Spinal cord (tissue), 10 donors: ENCODE data around the gene KCTD8. TPM values are rescaled to one million over a fixed set of nuclear protein-coding genes. Genes with fewer than 3 reads are reported as not detected.

Source experiments
- DNase-seq, 6 donors: peaks; one replicate each; pipeline versions ENCODE4 v3.0.0 to v3.0.0-alpha.2; 2013 to 2015; ENCODE audit warnings: low spot score in 6 of 6, low read depth in 4 of 6
- H3K27ac ChIP-seq: one replicate; pipeline ENCODE4 v1.5.1; 2013; ENCODE audit warnings: low read depth, low read length, control low read depth
- H3K27me3 ChIP-seq: one replicate; pipeline ENCODE4 v1.6.1; 2013; ENCODE audit warnings: low read length; ENCODE audit not compliant: control insufficient read depth, insufficient read depth
- H3K36me3 ChIP-seq: one replicate; pipeline ENCODE4 v1.6.1; 2013; ENCODE audit warnings: low read length; ENCODE audit not compliant: control insufficient read depth, insufficient read depth
- H3K4me1 ChIP-seq: one replicate; pipeline ENCODE4 v1.6.1; 2013; ENCODE audit warnings: low read length; ENCODE audit not compliant: control insufficient read depth, insufficient read depth
- H3K4me3 ChIP-seq: one replicate; pipeline ENCODE4 v1.5.1; 2013; ENCODE audit warnings: low read depth, low read length, control low read depth
- H3K9me3 ChIP-seq: one replicate; pipeline ENCODE4 v1.6.1; 2013; ENCODE audit warnings: low read length; ENCODE audit not compliant: control insufficient read depth, insufficient read depth
- WGBS: methylation state at CpG from one replicate; pipeline ENCODE4 v1.1.5; 2013; ENCODE audit warnings: missing lambda C conversion rate; ENCODE audit not compliant: insufficient coverage; 5-methylcytosine and 5-hydroxymethylcytosine counted together
- polyA plus RNA-seq, 2 donors: library from polyadenylated mRNA; unstranded; fragments of 120-200 nt; gene quantifications; one replicate each; pipeline ENCODE4 v1.2.1, GENCODE V29; 2013; ENCODE audit not compliant: insufficient read length in 2 of 2
- total RNA-seq, 2 donors: library from RNA; depleted of rRNA in 1 of 2; stranded (reverse); fragments of 120-200 nt in 1 of 2; fragments of >200 nt in 1 of 2; gene quantifications; one replicate each; pipeline versions ENCODE4 v1.2.3 to v1.2.4, GENCODE V29; 2013 to 2014
- donor health status: healthy.

The KCTD8 gene
- total and polyA plus RNA-seq, 4 donors = 4.1 to 27.1 (median 19.8) TPM

DNA sequence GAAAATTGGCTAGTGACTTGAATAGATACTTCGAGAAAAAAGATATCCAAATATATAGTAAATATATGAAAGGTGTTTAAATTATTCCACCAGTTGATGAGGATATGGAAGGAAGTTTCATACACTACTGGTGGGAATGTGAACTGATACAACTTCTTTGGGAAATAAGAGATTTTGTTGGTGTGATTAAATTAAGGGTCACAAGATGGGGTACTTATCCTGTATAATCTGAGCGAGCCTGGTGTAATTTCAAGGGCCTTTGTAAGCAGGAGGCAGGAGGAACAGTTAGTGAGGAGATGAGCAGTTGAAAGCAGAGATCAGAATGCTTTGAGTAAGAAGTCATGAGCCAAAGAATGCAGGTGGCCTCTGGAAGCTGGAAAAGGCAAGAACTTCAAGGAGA is 192.2 kb downstream of the KCTD8 start:
- Histone ChIP-seq H3K9me3 (no peaks in the 10 kb centered on the region), H3K4me1 (no peaks in the 10 kb centered on the region), H3K36me3 (no peaks in the 10 kb centered on the region), H3K4me3 (no peak overlapping the region), H3K27ac (no peak overlapping the region), H3K27me3 (no peaks in the 10 kb centered on the region)
- DNase-seq = peak in 2 of 6 donors; percentile 34 to 50
- WGBS = 50% methylated on average over 1 of the region's 2 CpGs

DNA sequence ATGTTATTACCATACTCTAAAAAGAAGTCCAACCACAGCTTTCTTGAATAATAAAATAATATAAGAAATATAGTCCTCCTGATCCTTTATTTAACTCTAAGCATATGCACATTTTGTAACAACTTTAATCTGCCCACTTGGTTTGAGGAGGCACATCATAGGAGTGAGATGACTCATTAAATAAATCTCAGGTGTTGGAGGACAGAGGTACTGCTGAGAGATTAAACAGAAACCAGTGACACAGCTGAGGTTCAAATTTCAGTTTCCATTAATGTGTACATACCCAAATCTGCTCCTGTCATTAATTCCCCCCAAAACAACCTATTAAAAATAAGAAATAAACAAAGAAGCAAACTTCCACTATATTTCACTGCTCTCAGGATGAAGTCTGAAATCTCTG is 211.0 kb downstream of the KCTD8 start:
- H3K27ac ChIP-seq = no peak overlapping the region
- no peak for DNase-seq

GRCh38 chr4:44235897-44236296 is 212.7 kb downstream of the KCTD8 start:
- Histone ChIP-seq H3K4me3 (no peak overlapping the region), H3K9me3 (no peaks in the 10 kb centered on the region), H3K27me3 (no peaks in the 10 kb centered on the region), H3K36me3 (no peaks in the 10 kb centered on the region), H3K4me1 (no peaks in the 10 kb centered on the region), H3K27ac (no peak overlapping the region)
- 100% methylated on average over 2 of the region's 3 CpGs for WGBS
- DNase-seq = no peak

More for the DNA sequence above, 211.0 kb downstream of the KCTD8 start:
- Histone ChIP-seq H3K9me3 (no peaks in the 10 kb centered on the region), H3K36me3 (no peaks in the 10 kb centered on the region), H3K27me3 (no peaks in the 10 kb centered on the region), H3K4me3 (no peak overlapping the region), H3K4me1 (no peaks in the 10 kb centered on the region)

DNA sequence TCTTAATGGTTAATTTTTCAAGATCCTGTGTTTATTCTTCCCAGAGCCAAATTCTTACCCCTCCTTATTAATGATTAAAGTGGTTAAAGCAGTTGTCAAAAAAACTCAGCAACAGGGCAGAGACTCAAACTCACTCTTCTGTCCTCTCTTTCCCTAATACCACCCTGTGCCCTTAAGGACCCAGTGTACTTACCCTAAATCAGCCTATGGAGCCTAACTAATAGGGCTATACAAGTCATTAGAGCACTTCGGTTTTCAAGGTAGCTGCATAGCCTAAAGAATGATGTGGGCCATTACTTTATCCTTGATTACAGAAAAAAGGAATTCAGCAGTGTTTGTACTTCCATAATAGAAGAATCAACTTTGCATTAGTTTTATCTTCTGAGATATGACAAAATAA is 216.3 kb downstream of the KCTD8 start:
- no peaks in the 10 kb centered on the region for H3K36me3 ChIP-seq
- no peak overlapping the region for H3K4me3 ChIP-seq
- no CpG with 5 or more reads among the region's 1 CpG for WGBS
- H3K27ac ChIP-seq = no peak overlapping the region
- no peaks in the 10 kb centered on the region for H3K4me1 ChIP-seq
- H3K9me3 ChIP-seq = no peaks in the 10 kb centered on the region
- no peaks in the 10 kb centered on the region for H3K27me3 ChIP-seq
- DNase-seq = no peak

GRCh38 chr4:44231006-44231405 is 217.6 kb downstream of the KCTD8 start:
- H3K9me3 ChIP-seq = no peaks in the 10 kb centered on the region
- no peaks in the 10 kb centered on the region for H3K36me3 ChIP-seq
- no CpG with 5 or more reads among the region's 2 CpGs for WGBS
- DNase-seq = peak in 1 of 6 donors; percentile 55
- H3K27me3 ChIP-seq = no peaks in the 10 kb centered on the region
- H3K4me3 ChIP-seq = no peak overlapping the region
- H3K27ac ChIP-seq = no peak overlapping the region
- H3K4me1 ChIP-seq = no peaks in the 10 kb centered on the region

DNA sequence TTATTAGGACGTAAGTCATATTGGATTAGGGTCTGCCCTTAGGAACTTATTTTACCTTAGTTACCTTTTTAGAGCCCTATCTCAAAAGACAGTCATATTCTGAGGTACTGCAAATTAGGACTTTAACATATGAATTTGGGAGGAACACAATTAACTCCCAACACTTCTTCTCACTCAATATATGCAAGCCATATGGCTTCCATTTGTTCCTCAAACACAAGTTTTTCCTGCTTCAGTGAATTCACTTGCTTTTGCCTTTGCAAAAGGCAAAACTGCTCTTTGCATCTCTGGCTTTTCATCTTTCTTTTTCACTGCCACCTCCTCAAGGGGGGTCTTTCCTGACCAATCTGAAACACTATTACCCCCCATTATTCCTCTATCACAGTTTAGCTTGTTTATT is 220.3 kb downstream of the KCTD8 start:
- H3K27me3 ChIP-seq = no peaks in the 10 kb centered on the region
- no peaks in the 10 kb centered on the region for H3K36me3 ChIP-seq
- no CpG with 5 or more reads among the region's 1 CpG for WGBS
- H3K4me3 ChIP-seq = no peak overlapping the region
- H3K27ac ChIP-seq = no peak overlapping the region
- H3K4me1 ChIP-seq = no peaks in the 10 kb centered on the region
- DNase-seq = peak in 2 of 6 donors; percentile 19 to 50
- no peaks in the 10 kb centered on the region for H3K9me3 ChIP-seq

DNA sequence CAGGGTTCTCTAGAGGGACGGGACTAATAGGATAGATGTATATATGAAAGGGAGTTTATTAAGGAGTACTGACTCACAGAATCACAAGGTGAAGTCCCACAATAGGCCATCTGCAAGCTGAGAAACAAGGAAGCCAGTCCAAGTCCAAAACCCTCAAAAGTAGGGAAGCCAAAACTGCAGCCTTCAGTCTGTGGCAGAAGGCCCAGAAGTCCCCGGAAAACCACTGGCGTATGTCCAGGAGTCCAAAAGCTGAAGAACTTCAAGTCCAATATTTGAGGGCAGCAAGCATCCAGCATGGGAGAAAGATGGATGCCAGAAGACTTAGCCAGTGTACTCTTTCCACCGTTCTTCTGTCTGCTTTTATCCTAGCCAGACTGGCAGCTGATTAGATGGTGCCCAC is 227.2 kb downstream of the KCTD8 start:
- H3K36me3 ChIP-seq = no peaks in the 10 kb centered on the region
- no peak overlapping the region for H3K4me3 ChIP-seq
- H3K27me3 ChIP-seq = no peaks in the 10 kb centered on the region
- H3K4me1 ChIP-seq = no peaks in the 10 kb centered on the region
- no peak overlapping the region for H3K27ac ChIP-seq
- 76% methylated on average over 3 of the region's 4 CpGs for WGBS
- no peaks in the 10 kb centered on the region for H3K9me3 ChIP-seq
- DNase-seq = no peak

DNA sequence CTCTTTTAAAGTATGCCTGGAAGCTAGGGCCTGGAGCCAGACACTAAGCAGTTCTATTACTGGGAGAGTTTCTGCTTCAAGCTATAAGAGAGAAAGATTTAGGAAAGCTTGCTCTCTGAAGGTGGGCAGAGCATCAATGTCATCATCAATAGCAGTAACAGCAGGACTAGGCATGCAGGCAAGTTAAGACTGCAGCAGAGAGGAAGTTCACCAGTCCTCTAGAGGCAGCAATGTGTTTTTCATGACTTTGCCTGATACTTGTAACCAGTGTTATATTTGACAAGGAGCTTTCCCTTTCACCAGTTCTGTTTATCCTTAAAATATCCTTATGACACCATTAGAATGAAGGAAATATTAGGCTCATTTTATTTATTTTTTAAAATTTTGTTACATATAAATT is 237.9 kb downstream of the KCTD8 start:
- H3K4me1 ChIP-seq = no peaks in the 10 kb centered on the region
- no peaks in the 10 kb centered on the region for H3K27me3 ChIP-seq
- peak in 1 of 6 donors; percentile 32 for DNase-seq
- no peaks in the 10 kb centered on the region for H3K9me3 ChIP-seq
- no peak overlapping the region for H3K4me3 ChIP-seq
- H3K36me3 ChIP-seq = no peaks in the 10 kb centered on the region
- no peak overlapping the region for H3K27ac ChIP-seq

GRCh38 chr4:44196796-44197195 is 251.8 kb downstream of the KCTD8 start:
- Histone ChIP-seq H3K4me1 (no peaks in the 10 kb centered on the region), H3K27ac (no peak overlapping the region), H3K9me3 (no peaks in the 10 kb centered on the region), H3K36me3 (no peaks in the 10 kb centered on the region), H3K27me3 (no peaks in the 10 kb centered on the region), H3K4me3 (no peak overlapping the region)
- no peak for DNase-seq
- WGBS = 100% methylated on average over 1 of the region's 1 CpG

- no peaks in the 10 kb centered on the region for H3K36me3 ChIP-seq
- no peaks in the 10 kb centered on the region for H3K9me3 ChIP-seq
- no peaks in the 10 kb centered on the region for H3K27me3 ChIP-seq
- DNase-seq = no peak
- no peak overlapping the region for H3K27ac ChIP-seq
- WGBS = no CpG with 5 or more reads among the region's 1 CpG
- H3K4me3 ChIP-seq = no peak overlapping the region
- H3K4me1 ChIP-seq = no peaks in the 10 kb centered on the region
Measured at GRCh38 chr4:44194365-44194764, 254.2 kb downstream of the KCTD8 start.
